ENCODE measurements around the gene STAC3. TPM values are rescaled to one million over a fixed set of nuclear protein-coding genes. Genes with fewer than 3 reads are reported as not detected.

STAC3 gene
- total RNA-seq, 1 experiment from 2014 or later = 2.8 TPM

GRCh38 chr12:57196956-57197355 lies 54.0 kb downstream of the STAC3 start:
- H4K8ac ChIP-seq (replicated peaks; ENCODE audit: insufficient read length, low read depth, low read length) = no peak overlapping the region
- H4K91ac ChIP-seq (ENCODE audit: insufficient read length, low read depth, low read length) = no peak overlapping the region
- no peaks in the 10 kb centered on the region for H3K4me1 ChIP-seq (ENCODE audit: insufficient read depth, low read length)
- no peak overlapping the region for H3K18ac ChIP-seq (ENCODE audit: insufficient read length, low read depth, low read length)
- no peak overlapping the region for H2AFZ ChIP-seq (ENCODE audit: low read length)
- H4K5ac ChIP-seq (ENCODE audit: insufficient read length, low read depth, low read length) = no peak overlapping the region
- Mint-ChIP-seq H3K4me1 (no peaks in the 10 kb centered on the region), H3K9me3 (no peaks in the 10 kb centered on the region), H3K27ac (no peak overlapping the region; a peak in 1 of 7 replicates), H3K4me3 (no peak overlapping the region), H3K36me3 (ENCODE audit: insufficient read depth in 1 of 3, low read depth in 3 of 3) (peaks cover 54 to 97% (median 97%) of the 10 kb centered on the region in 3 experiments), H3K27me3 (ENCODE audit: low read depth) (no peaks in the 10 kb centered on the region)
- H2BK20ac ChIP-seq (ENCODE audit: low read depth, low read length, poor library complexity, severe bottlenecking) = no peak overlapping the region
- no peak overlapping the region for H3K9ac ChIP-seq (ENCODE audit: extremely low read depth, insufficient read length, low read length)
- no peak overlapping the region for H2BK12ac ChIP-seq (ENCODE audit: insufficient read length, low read depth, low read length)
- H3K9me3 ChIP-seq (ENCODE audit: control insufficient read depth, low read depth, low read length) = no peaks in the 10 kb centered on the region
- no peak overlapping the region for H2BK120ac ChIP-seq (ENCODE audit: low read depth, low read length, poor library complexity, severe bottlenecking)
- H3K27me3 ChIP-seq (ENCODE audit: insufficient read depth, low read length) = no peaks in the 10 kb centered on the region
- no peak overlapping the region for H3K27ac ChIP-seq (ENCODE audit: insufficient read length, low read depth, low read length)
- no CpG with 5 or more reads among the region's 22 CpGs for WGBS (ENCODE audit: extremely low coverage, insufficient read length, low lambda C conversion rate)
- no peaks in the 10 kb centered on the region for H3K23me2 ChIP-seq (ENCODE audit: insufficient read length, low read depth, low read length, poor library complexity, severe bottlenecking)
- H3K4me2 ChIP-seq (ENCODE audit: insufficient read depth, insufficient read length, low read length) = no peak overlapping the region
- no peak overlapping the region for H3K23ac ChIP-seq (ENCODE audit: insufficient read length, low read depth, low read length)
- no peak overlapping the region for H2BK15ac ChIP-seq (ENCODE audit: low read depth, low read length)
- no peak for DNase-seq
- no peak overlapping the region for H2BK5ac ChIP-seq (ENCODE audit: insufficient read length, low read length)
- no peak overlapping the region for H3K4ac ChIP-seq (ENCODE audit: low read depth, low read length)
- H3K14ac ChIP-seq (ENCODE audit: insufficient read depth, low read length) = no peak overlapping the region
- no peak overlapping the region for H3T11ph ChIP-seq (ENCODE audit: low read length)
- no peak for TF ChIP-seq CTCF (conservative IDR thresholded peaks at IDR 0.05)
- no peaks in the 10 kb centered on the region for H3K79me1 ChIP-seq (ENCODE audit: insufficient read depth, low read depth, low read length, poor library complexity, severe bottlenecking)
- no peak overlapping the region for H3K56ac ChIP-seq (ENCODE audit: insufficient read length, low read depth, low read length)
- H4K20me1 ChIP-seq (ENCODE audit: control insufficient read depth, insufficient read depth, insufficient read length) = no peaks in the 10 kb centered on the region
- no peaks in the 10 kb centered on the region for H3K79me2 ChIP-seq (ENCODE audit: insufficient read depth, low read length)
- no peak overlapping the region for H2AK5ac ChIP-seq (ENCODE audit: insufficient read length, low read length)

Data from H9 (cell line).